Measurements from ENCODE around the gene C1orf167.

GRCh38 chr1:11797525-11798216 lies 35.7 kb downstream of the C1orf167 start:
- TF ChIP-seq, protein P1, sequence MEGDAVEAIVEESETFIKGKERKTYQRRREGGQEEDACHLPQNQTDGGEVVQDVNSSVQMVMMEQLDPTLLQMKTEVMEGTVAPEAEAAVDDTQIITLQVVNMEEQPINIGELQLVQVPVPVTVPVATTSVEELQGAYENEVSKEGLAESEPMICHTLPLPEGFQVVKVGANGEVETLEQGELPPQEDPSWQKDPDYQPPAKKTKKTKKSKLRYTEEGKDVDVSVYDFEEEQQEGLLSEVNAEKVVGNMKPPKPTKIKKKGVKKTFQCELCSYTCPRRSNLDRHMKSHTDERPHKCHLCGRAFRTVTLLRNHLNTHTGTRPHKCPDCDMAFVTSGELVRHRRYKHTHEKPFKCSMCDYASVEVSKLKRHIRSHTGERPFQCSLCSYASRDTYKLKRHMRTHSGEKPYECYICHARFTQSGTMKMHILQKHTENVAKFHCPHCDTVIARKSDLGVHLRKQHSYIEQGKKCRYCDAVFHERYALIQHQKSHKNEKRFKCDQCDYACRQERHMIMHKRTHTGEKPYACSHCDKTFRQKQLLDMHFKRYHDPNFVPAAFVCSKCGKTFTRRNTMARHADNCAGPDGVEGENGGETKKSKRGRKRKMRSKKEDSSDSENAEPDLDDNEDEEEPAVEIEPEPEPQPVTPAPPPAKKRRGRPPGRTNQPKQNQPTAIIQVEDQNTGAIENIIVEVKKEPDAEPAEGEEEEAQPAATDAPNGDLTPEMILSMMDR (IDR thresholded peaks at IDR 0.05) = no peak
- TF ChIP-seq POLR2A (IDR thresholded peaks at IDR 0.05) = no peak

Data from breast epithelium (tissue), 3 donors.